HEK293 (cell line): Measurements from ENCODE around the gene MAGEC3.

Experiments used
- CTCF ChIA-PET: fragments of 350-600 bp; formaldehyde crosslinking; extraction: SDS; loops from one replicate; lab custom pipeline; 2021; ENCODE audit warnings: antibody characterized with exemption; lab: Yijun Ruan, JAX
- POLR2A ChIA-PET: fragments of 300-600 bp; formaldehyde crosslinking; extraction: SDS; loops from one replicate; lab custom pipeline; 2020; ENCODE audit warnings: antibody characterized with exemption, inconsistent platforms; lab: Yijun Ruan, JAX
- H3K27ac ChIP-seq: fragments of 200-500 bp; sonication (Bioruptor generic); 2 replicates; pipeline ENCODE4 v1.5.1; 2014; ENCODE audit warnings: low read depth, low read length, control low read depth, inconsistent platforms; ENCODE audit errors: extremely low read depth
- H3K36me3 ChIP-seq, 2 experiments: fragments of 200-500 bp in 1 of 2; sonication (Bioruptor generic) in 1 of 2; 1 replicate in 1 of 2; 2 replicates in 1 of 2; pipeline ENCODE4 v1.5.1; 2014 to 2017; ENCODE audit warnings: inconsistent platforms in 2 of 2, low read length in 2 of 2; ENCODE audit not compliant: control insufficient read depth in 2 of 2, insufficient read depth in 1 of 2
- H3K4me1 ChIP-seq: fragments of 200-500 bp; sonication (Bioruptor generic); 2 replicates; pipeline ENCODE4 v1.5.1; 2014; ENCODE audit warnings: mild to moderate bottlenecking, low read length, inconsistent platforms; ENCODE audit not compliant: control insufficient read depth, insufficient read depth
- H3K4me3 ChIP-seq: 2 replicates; pipeline ENCODE4 v1.5.1; 2011; ENCODE audit warnings: low read depth, mild to moderate bottlenecking, control low read depth, low read length, moderate library complexity
- H3K9me3 ChIP-seq: fragments of 200-500 bp; sonication (Bioruptor generic); 2 replicates; pipeline ENCODE4 v1.5.1; 2014; ENCODE audit warnings: low read depth, low read length, inconsistent platforms; ENCODE audit not compliant: control insufficient read depth, insufficient read depth
- BCL11A ChIP-seq: fragments of 450-650 bp; formaldehyde crosslinking; IDR thresholded peaks from 2 replicates; pipeline ENCODE4 v1.5.1; 2016; ENCODE audit warnings: low read depth, missing biosample characterization, missing genetic modification characterization
- GLIS1 ChIP-seq: fragments of 450-650 bp; formaldehyde crosslinking; IDR thresholded peaks from 2 replicates; pipeline ENCODE4 v1.5.1; 2016; ENCODE audit warnings: missing biosample characterization, missing genetic modification characterization
- INSM2 ChIP-seq: fragments of 450-650 bp; formaldehyde crosslinking; IDR thresholded peaks from 2 replicates; pipeline ENCODE4 v1.5.1; 2016; ENCODE audit warnings: missing biosample characterization, missing genetic modification characterization
- KLF16 ChIP-seq: fragments of 450-650 bp; formaldehyde crosslinking; IDR thresholded peaks from 2 replicates; pipeline ENCODE4 v1.5.1; 2017; ENCODE audit warnings: missing biosample characterization, missing genetic modification characterization
- MEIS1 ChIP-seq: sonication (generic); formaldehyde crosslinking; IDR thresholded peaks from 2 replicates; pipeline ENCODE4 v1.8.1; 2022; ENCODE audit warnings: missing genetic modification reagents, mild to moderate bottlenecking, borderline replicate concordance
- RBAK ChIP-seq: fragments of 450-650 bp; formaldehyde crosslinking; IDR thresholded peaks from 2 replicates; pipeline ENCODE4 v1.5.1; 2016; ENCODE audit warnings: missing biosample characterization, missing genetic modification characterization
- SCRT1 ChIP-seq: fragments of 450-650 bp; formaldehyde crosslinking; IDR thresholded peaks from 2 replicates; pipeline ENCODE4 v1.5.1; 2016; ENCODE audit warnings: missing biosample characterization, missing genetic modification characterization, borderline replicate concordance
- YY2 ChIP-seq: fragments of 450-650 bp; formaldehyde crosslinking; IDR thresholded peaks from 2 replicates; pipeline ENCODE4 v1.5.1; 2016; ENCODE audit warnings: missing biosample characterization, missing genetic modification characterization
- ZBTB10 ChIP-seq: fragments of 450-650 bp; formaldehyde crosslinking; IDR thresholded peaks from 2 replicates; pipeline ENCODE4 v1.5.1; 2016; ENCODE audit warnings: missing biosample characterization, missing genetic modification characterization
- ZBTB8A ChIP-seq: fragments of 450-650 bp; formaldehyde crosslinking; IDR thresholded peaks from 2 replicates; pipeline ENCODE4 v1.5.1; 2016; ENCODE audit warnings: missing biosample characterization, missing genetic modification characterization
- ZFP37 ChIP-seq: fragments of 450-650 bp; formaldehyde crosslinking; IDR thresholded peaks from 2 replicates; pipeline ENCODE4 v1.5.1; 2016; ENCODE audit warnings: missing biosample characterization, missing genetic modification characterization
- ZIC2 ChIP-seq: fragments of 450-650 bp; formaldehyde crosslinking; IDR thresholded peaks from 2 replicates; pipeline ENCODE4 v1.5.1; 2016; ENCODE audit warnings: missing biosample characterization, missing genetic modification characterization
- ZNF112 ChIP-seq: fragments of 450-650 bp; formaldehyde crosslinking; IDR thresholded peaks from 2 replicates; pipeline ENCODE4 v1.5.0; 2017; ENCODE audit warnings: missing biosample characterization, missing genetic modification characterization
- ZNF202 ChIP-seq: fragments of 450-650 bp; formaldehyde crosslinking; IDR thresholded peaks from 2 replicates; pipeline ENCODE4 v1.5.1; 2016; ENCODE audit warnings: missing biosample characterization, missing genetic modification characterization, borderline replicate concordance
- ZNF26 ChIP-seq: fragments of 450-650 bp; formaldehyde crosslinking; IDR thresholded peaks from 2 replicates; pipeline ENCODE4 v1.5.1; 2016; ENCODE audit warnings: missing biosample characterization, missing genetic modification characterization
- ZNF274 ChIP-seq, 2 experiments: fragments of 200-500 bp in 1 of 2; fragments of 450-650 bp in 1 of 2; sonication (Bioruptor generic) in 1 of 2; formaldehyde crosslinking in 1 of 2; IDR thresholded peaks; 2 replicates each; pipeline versions ENCODE4 v1.5.1 to v1.6.1; 2014 to 2016; ENCODE audit warnings: borderline replicate concordance in 1 of 2, inconsistent platforms in 1 of 2, low read length in 1 of 2, missing biosample characterization in 1 of 2, missing genetic modification characterization in 1 of 2
- ZNF292 ChIP-seq: fragments of 450-650 bp; formaldehyde crosslinking; IDR thresholded peaks from 2 replicates; pipeline ENCODE4 v1.5.1; 2016; ENCODE audit warnings: low read depth, missing biosample characterization, missing genetic modification characterization, borderline replicate concordance
- ZNF473 ChIP-seq: fragments of 450-650 bp; formaldehyde crosslinking; IDR thresholded peaks from 2 replicates; pipeline ENCODE4 v1.5.1; 2017; ENCODE audit warnings: missing biosample characterization, missing genetic modification characterization
- ZNF501 ChIP-seq: fragments of 450-650 bp; formaldehyde crosslinking; IDR thresholded peaks from 2 replicates; pipeline ENCODE4 v1.5.1; 2016; ENCODE audit warnings: missing biosample characterization, missing genetic modification characterization
- ZNF548 ChIP-seq: fragments of 450-650 bp; formaldehyde crosslinking; IDR thresholded peaks from 2 replicates; pipeline ENCODE4 v1.5.1; 2016; ENCODE audit warnings: missing biosample characterization, missing genetic modification characterization
- ZNF558 ChIP-seq: fragments of 450-650 bp; formaldehyde crosslinking; IDR thresholded peaks from 2 replicates; pipeline ENCODE4 v1.5.1; 2016; ENCODE audit warnings: missing biosample characterization, missing genetic modification characterization
- ZNF585B ChIP-seq: fragments of 450-650 bp; formaldehyde crosslinking; IDR thresholded peaks from 2 replicates; pipeline ENCODE4 v1.5.1; 2016; ENCODE audit warnings: missing biosample characterization, missing genetic modification characterization
- ZNF629 ChIP-seq: fragments of 450-650 bp; formaldehyde crosslinking; IDR thresholded peaks from 2 replicates; pipeline ENCODE4 v1.5.1; 2017; ENCODE audit warnings: missing biosample characterization, missing genetic modification characterization
- ZNF792 ChIP-seq: fragments of 450-650 bp; formaldehyde crosslinking; IDR thresholded peaks from 2 replicates; pipeline ENCODE4 v1.5.1; 2016; ENCODE audit warnings: missing biosample characterization, missing genetic modification characterization
- ZNF830 ChIP-seq: fragments of 450-650 bp; IDR thresholded peaks from 2 replicates; pipeline ENCODE4 v1.5.0; 2018; ENCODE audit warnings: missing biosample characterization, missing genetic modification characterization, low read depth, mild to moderate bottlenecking, moderate library complexity
- ZXDB ChIP-seq: fragments of 450-650 bp; formaldehyde crosslinking; IDR thresholded peaks from 2 replicates; pipeline ENCODE4 v1.5.1; 2016; ENCODE audit warnings: missing biosample characterization, missing genetic modification characterization

Gene MAGEC3

GRCh38 chrX:141941234-141941633 is 103.1 kb downstream of the MAGEC3 start (continued):
- TF ChIP-seq ZNF274 (IDR thresholded peaks at IDR 0.05; ENCODE audit: low read length): no peak
- no peak for TF ChIP-seq ZNF274 (tag by site-specific recombination; IDR thresholded peaks at IDR 0.05; ENCODE audit: borderline replicate concordance)
- no peak for TF ChIP-seq BCL11A
- TF ChIP-seq ZNF629 (tag by site-specific recombination): no peak
- TF ChIP-seq ZIC2 (tag by site-specific recombination): no peak
- no peak for TF ChIP-seq ZNF501 (tag by site-specific recombination)
- no peak for TF ChIP-seq ZBTB10 (tag by site-specific recombination)
- no peak for TF ChIP-seq KLF16 (tag by site-specific recombination)

- POLR2A ChIA-PET: no interaction called here
- H3K4me3 ChIP-seq: no peak overlapping the region
- no peaks in the 10 kb centered on the region for H3K9me3 ChIP-seq
- CTCF ChIA-PET: no interaction called here
- H3K36me3 ChIP-seq: no peaks in the 10 kb centered on the region
- TF ChIP-seq GLIS1: no peak
- no peak for TF ChIP-seq ZNF26 (tag by site-specific recombination)
- no peak for TF ChIP-seq ZNF548
- TF ChIP-seq INSM2 (tag by site-specific recombination): no peak
- TF ChIP-seq YY2 (tag by site-specific recombination): no peak
- TF ChIP-seq ZNF202 (tag by site-specific recombination): no peak
- no peak for TF ChIP-seq RBAK (tag by site-specific recombination)
- TF ChIP-seq ZNF292 (tag by site-specific recombination): no peak
- TF ChIP-seq ZNF473 (tag by site-specific recombination): no peak
- TF ChIP-seq ZBTB8A (tag by site-specific recombination): no peak
- no peak for TF ChIP-seq ZNF112
- no peak for TF ChIP-seq SCRT1 (tag by site-specific recombination)
- TF ChIP-seq ZNF830 (tag by site-specific recombination): no peak
- TF ChIP-seq MEIS1 (CRISPR knock-in tag): no peak
- TF ChIP-seq ZNF585B (tag by site-specific recombination): no peak
- no peak for TF ChIP-seq ZNF792
- TF ChIP-seq ZFP37: no peak
- TF ChIP-seq ZXDB (tag by site-specific recombination): no peak
- TF ChIP-seq ZNF558 (tag by site-specific recombination): no peak
- H3K27ac ChIP-seq: no peak overlapping the region
- H3K4me1 ChIP-seq: no peaks in the 10 kb centered on the region
Measured at GRCh38 chrX:141945426-141945825, 107.3 kb downstream of the MAGEC3 start.
